Loucy (cell line): ENCODE results near the gene ARHGAP4.

Experiments
- H2AFZ ChIP-seq: fragments of 200-600 bp; sonication (generic); 2 replicates; pipeline ENCODE4 v1.6.0; 2016; ENCODE audit warnings: antibody characterized with exemption, mild to moderate bottlenecking, low read length, moderate library complexity
- H3F3A ChIP-seq: fragments of 200-600 bp; 2 replicates; pipeline ENCODE4 v1.6.0; 2016; ENCODE audit warnings: antibody characterized with exemption, low read depth, mild to moderate bottlenecking
- H3K27me3 ChIP-seq: fragments of 200-600 bp; sonication (generic); 2 replicates; pipeline ENCODE4 v1.6.1; 2014; ENCODE audit warnings: low read length, mild to moderate bottlenecking; ENCODE audit not compliant: insufficient read depth, poor library complexity, severe bottlenecking
- H3K36me3 ChIP-seq: fragments of 200-600 bp; sonication (generic); 2 replicates; pipeline ENCODE4 v1.6.1; 2016; ENCODE audit warnings: low read length; ENCODE audit not compliant: insufficient read depth
- H3K4me1 ChIP-seq: fragments of 200-600 bp; sonication (generic); 2 replicates; pipeline ENCODE4 v1.5.1; 2014; ENCODE audit warnings: low read length, mild to moderate bottlenecking; ENCODE audit not compliant: insufficient read depth, poor library complexity, severe bottlenecking
- H3K4me2 ChIP-seq: fragments of 200-600 bp; sonication (generic); 2 replicates; pipeline ENCODE4 v1.6.0; 2014; ENCODE audit warnings: antibody characterized with exemption, low read length, low read depth, mild to moderate bottlenecking; ENCODE audit not compliant: poor library complexity, severe bottlenecking
- H3K4me3 ChIP-seq: fragments of 200-600 bp; sonication (generic); 2 replicates; pipeline ENCODE4 v1.5.1; 2014; ENCODE audit warnings: low read length, mild to moderate bottlenecking, mixed read lengths; ENCODE audit not compliant: poor library complexity, severe bottlenecking
- H3K79me2 ChIP-seq: fragments of 200-600 bp; sonication (generic); 2 replicates; pipeline ENCODE4 v1.6.1; 2014; ENCODE audit warnings: low read length; ENCODE audit not compliant: insufficient read depth
- H3K9ac ChIP-seq: fragments of 200-600 bp; sonication (generic); 2 replicates; pipeline ENCODE4 v1.6.0; 2014; ENCODE audit warnings: mild to moderate bottlenecking, low read depth, low read length, moderate library complexity; ENCODE audit not compliant: poor library complexity, severe bottlenecking
- H3K9me2 ChIP-seq: fragments of 200-600 bp; sonication (generic); replicated peaks from 2 replicates; pipeline ENCODE4 v1.6.1; 2016; ENCODE audit warnings: low read depth, low read length, mixed read lengths
- H3K9me3 ChIP-seq: fragments of 200-600 bp; sonication (generic); 2 replicates; pipeline ENCODE4 v1.6.1; 2014; ENCODE audit warnings: mild to moderate bottlenecking, antibody characterized with exemption, low read length, low read depth; ENCODE audit not compliant: insufficient read depth
- H4K20me1 ChIP-seq: fragments of 200-600 bp; sonication (generic); 2 replicates; pipeline ENCODE4 v1.6.0; 2014; ENCODE audit warnings: antibody characterized with exemption, low read length, mild to moderate bottlenecking; ENCODE audit not compliant: insufficient read depth, poor library complexity, severe bottlenecking
- EZH2phosphoT487 ChIP-seq: fragments of 200-600 bp; IDR thresholded peaks from 2 replicates; pipeline ENCODE4 v1.6.1; 2018; ENCODE audit warnings: antibody characterized with exemption, mild to moderate bottlenecking, moderate library complexity, borderline replicate concordance
- TF ChIP-seq, protein P1 (sequence below): fragments of 200-600 bp; sonication (generic); conservative IDR thresholded peaks from 2 replicates; pipeline ENCODE4 v1.5.1; 2014; ENCODE audit warnings: mild to moderate bottlenecking, antibody characterized with exemption, low read length

The ARHGAP4 gene

DNA sequence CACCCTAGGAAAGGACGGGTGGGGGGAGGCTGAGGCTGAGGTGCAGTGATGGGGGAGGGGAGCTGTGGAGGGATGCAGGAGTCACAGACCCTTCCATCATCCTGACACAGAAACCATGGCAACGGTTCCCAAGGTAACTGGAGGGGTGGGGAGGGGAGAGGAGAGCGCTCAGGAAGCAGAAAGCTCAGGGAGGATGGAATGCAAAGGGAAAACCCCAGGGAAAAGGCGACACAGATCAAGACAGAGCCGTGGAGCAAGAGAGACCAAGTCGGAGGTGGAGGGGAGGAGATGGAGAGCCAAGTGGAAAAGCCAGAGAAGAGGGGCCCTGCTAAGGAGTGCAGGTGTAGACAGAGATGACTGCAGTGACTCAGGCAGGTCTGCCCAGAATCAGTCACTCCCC, 54.6 kb downstream of the ARHGAP4 start:
- H3K27me3 ChIP-seq: no peaks in the 10 kb centered on the region
- H3K4me1 ChIP-seq: no peaks in the 10 kb centered on the region
- no peak overlapping the region for H3K4me3 ChIP-seq
- H3K9me3 ChIP-seq: no peaks in the 10 kb centered on the region
- H3K9me2 ChIP-seq: no peaks in the 10 kb centered on the region
- no peaks in the 10 kb centered on the region for H4K20me1 ChIP-seq
- H3K79me2 ChIP-seq: no peaks in the 10 kb centered on the region
- H3K4me2 ChIP-seq: no peak overlapping the region
- no peak overlapping the region for H3K9ac ChIP-seq
- no peak overlapping the region for H2AFZ ChIP-seq
- TF ChIP-seq EZH2phosphoT487: no peak
- TF ChIP-seq, protein P1, sequence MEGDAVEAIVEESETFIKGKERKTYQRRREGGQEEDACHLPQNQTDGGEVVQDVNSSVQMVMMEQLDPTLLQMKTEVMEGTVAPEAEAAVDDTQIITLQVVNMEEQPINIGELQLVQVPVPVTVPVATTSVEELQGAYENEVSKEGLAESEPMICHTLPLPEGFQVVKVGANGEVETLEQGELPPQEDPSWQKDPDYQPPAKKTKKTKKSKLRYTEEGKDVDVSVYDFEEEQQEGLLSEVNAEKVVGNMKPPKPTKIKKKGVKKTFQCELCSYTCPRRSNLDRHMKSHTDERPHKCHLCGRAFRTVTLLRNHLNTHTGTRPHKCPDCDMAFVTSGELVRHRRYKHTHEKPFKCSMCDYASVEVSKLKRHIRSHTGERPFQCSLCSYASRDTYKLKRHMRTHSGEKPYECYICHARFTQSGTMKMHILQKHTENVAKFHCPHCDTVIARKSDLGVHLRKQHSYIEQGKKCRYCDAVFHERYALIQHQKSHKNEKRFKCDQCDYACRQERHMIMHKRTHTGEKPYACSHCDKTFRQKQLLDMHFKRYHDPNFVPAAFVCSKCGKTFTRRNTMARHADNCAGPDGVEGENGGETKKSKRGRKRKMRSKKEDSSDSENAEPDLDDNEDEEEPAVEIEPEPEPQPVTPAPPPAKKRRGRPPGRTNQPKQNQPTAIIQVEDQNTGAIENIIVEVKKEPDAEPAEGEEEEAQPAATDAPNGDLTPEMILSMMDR: no peak
- no peaks in the 10 kb centered on the region for H3K36me3 ChIP-seq
- H3F3A ChIP-seq: no peaks in the 10 kb centered on the region

DNA sequence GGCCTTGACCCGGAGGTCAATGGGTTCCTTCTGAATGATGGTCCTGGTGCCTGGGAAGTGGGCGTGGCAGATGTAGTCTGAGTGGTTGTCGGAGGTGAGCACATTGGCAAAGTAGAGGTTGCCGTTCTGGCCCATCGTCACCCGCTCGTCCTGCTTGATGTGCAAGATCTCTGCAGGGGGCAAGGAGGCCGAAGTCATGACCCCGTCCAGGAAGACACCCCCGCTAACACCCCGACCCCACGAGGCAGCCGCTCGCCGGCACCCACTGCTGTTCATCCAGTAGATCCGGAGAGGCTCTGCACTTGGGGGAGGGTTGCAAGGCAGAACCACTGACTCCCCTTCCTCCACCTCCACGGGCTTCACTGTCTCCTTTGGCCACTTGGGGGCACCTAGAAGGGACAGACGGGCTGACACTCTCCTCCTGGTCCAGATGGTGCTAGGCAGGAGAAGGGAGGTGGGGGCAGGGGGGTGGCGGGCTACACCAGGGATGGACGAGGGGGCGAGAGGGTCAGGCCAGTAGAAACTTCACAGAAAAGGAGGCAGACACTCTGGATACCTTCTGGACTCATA, 55.2 kb downstream of the ARHGAP4 start:
- no peaks in the 10 kb centered on the region for H3K9me2 ChIP-seq
- no peaks in the 10 kb centered on the region for H3K9me3 ChIP-seq
- no peaks in the 10 kb centered on the region for H3K4me1 ChIP-seq
- TF ChIP-seq, protein P1: no peak
- TF ChIP-seq EZH2phosphoT487: no peak
- H4K20me1 ChIP-seq: no peaks in the 10 kb centered on the region
- no peak overlapping the region for H3K4me3 ChIP-seq
- no peaks in the 10 kb centered on the region for H3K79me2 ChIP-seq
- no peak overlapping the region for H3K9ac ChIP-seq
- H3F3A ChIP-seq: no peaks in the 10 kb centered on the region
- no peaks in the 10 kb centered on the region for H3K36me3 ChIP-seq
- H2AFZ ChIP-seq: no peak overlapping the region
- H3K4me2 ChIP-seq: no peak overlapping the region
- H3K27me3 ChIP-seq: no peaks in the 10 kb centered on the region

GRCh38 chrX:153870288-153870690, 55.8 kb downstream of the ARHGAP4 start:
- Histone ChIP-seq H3K27me3 (no peaks in the 10 kb centered on the region), H3K36me3 (no peaks in the 10 kb centered on the region)

More at GRCh38 chrX:153870288-153870690, 55.8 kb downstream of the ARHGAP4 start:
- Histone ChIP-seq H3K9me2 (no peaks in the 10 kb centered on the region), H3K79me2 (no peaks in the 10 kb centered on the region), H4K20me1 (no peaks in the 10 kb centered on the region), H3K9ac (no peak overlapping the region), H3F3A (no peaks in the 10 kb centered on the region), H3K4me3 (no peak overlapping the region), H2AFZ (no peak overlapping the region), H3K4me1 (no peaks in the 10 kb centered on the region), H3K4me2 (no peak overlapping the region), H3K9me3 (no peaks in the 10 kb centered on the region)
- TF ChIP-seq, protein P1: no peak
- no peak for TF ChIP-seq EZH2phosphoT487
